ENCODE measurements around the gene SYNE2.
"Not testable (repeated sequence)": the region's sequence is repeated elsewhere in the genome, so short reads cannot be mapped to it uniquely, and the experiment has no call there.

SYNE2 gene, protein sequence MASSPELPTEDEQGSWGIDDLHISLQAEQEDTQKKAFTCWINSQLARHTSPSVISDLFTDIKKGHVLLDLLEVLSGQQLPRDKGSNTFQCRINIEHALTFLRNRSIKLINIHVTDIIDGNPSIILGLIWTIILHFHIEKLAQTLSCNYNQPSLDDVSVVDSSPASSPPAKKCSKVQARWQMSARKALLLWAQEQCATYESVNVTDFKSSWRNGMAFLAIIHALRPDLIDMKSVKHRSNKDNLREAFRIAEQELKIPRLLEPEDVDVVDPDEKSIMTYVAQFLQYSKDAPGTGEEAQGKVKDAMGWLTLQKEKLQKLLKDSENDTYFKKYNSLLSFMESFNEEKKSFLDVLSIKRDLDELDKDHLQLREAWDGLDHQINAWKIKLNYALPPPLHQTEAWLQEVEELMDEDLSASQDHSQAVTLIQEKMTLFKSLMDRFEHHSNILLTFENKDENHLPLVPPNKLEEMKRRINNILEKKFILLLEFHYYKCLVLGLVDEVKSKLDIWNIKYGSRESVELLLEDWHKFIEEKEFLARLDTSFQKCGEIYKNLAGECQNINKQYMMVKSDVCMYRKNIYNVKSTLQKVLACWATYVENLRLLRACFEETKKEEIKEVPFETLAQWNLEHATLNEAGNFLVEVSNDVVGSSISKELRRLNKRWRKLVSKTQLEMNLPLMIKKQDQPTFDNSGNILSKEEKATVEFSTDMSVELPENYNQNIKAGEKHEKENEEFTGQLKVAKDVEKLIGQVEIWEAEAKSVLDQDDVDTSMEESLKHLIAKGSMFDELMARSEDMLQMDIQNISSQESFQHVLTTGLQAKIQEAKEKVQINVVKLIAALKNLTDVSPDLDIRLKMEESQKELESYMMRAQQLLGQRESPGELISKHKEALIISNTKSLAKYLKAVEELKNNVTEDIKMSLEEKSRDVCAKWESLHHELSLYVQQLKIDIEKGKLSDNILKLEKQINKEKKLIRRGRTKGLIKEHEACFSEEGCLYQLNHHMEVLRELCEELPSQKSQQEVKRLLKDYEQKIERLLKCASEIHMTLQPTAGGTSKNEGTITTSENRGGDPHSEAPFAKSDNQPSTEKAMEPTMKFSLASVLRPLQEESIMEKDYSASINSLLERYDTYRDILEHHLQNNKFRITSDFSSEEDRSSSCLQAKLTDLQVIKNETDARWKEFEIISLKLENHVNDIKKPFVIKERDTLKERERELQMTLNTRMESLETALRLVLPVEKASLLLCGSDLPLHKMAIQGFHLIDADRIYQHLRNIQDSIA (N-terminal part only)

DNA sequence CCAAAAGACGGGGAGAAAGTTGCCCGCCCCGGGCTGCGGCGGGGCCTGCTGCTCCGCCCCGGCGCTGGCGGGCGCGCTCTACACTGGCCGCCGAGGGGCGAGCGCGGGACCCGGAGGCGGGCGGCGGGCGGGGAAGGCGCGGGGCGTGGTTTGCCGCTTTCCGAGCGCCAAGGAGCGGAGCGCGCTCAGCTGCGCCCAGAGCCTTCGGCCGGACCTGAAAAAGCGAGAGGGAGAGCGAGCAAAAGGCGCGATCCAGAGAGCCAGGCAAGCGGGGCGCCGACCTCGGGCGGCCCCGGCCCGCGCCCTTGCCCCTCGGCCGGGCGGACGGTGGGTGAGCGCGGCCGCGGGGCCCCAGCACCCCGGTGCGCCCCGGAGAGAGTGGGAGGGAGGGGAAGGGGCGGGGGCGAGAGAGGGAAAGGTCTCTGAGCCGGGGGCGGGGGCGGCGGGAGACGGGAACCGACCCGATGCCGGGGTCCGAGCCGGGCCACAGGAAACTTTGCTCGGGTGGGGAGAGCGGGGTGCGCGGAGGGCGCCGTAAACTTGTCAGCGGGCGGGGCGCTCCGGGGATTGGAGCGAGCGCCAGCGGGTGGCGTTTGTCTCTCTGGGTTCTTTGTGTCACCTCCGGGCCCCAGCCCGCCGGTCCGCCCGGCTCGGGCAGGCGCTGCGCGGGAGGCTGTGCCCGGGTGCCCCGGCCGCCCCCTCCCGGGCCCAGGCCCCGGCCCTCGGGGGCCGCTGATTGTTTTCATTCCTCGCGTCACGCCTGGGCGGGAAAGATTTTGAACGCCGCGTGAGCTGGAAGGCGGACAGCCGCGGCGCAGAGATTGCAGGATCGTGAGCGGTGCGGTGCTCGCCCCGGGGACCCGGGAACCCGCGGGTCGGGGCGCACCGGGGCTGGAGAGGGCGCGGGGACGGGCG is at the start of gene SYNE2:
SYNE2 (plus strand) TSS at position 188 of the 915 bp plus-strand sequence. CDS start 56,145 bp downstream, outside the sequence.
- peak; percentile 64 for DNase-seq (ENCODE audit: low spot score)

DNA sequence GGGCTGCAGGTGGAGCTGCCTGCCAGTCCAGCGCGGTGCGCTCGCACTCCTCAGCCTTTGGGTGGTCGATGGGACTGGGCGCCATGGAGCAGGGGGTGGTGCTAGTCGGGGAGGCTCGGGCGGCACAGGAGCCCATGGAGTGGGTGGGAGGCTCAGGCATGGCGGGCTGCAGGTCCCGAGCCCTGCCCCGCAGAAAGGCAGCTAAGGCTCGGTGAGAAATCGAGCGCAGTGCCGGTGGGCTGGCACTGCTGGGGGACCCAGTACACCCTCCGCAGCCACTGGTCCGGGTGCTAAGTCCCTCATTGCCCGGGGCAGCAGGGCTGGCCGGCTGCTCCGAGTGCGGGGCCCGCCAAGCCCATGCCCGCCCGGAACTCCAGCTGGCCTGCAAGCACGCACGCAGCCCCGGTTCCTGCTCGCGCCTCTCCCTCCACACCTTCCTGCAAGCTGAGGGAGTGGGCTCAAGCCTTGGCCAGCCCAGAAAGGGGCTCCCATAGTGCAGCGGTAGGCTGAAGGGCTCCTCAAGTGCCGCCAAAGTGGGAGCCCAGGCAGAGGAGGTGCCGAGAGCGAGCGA is 49.5 kb upstream of the SYNE2 start:
- DNase-seq (ENCODE audit: low spot score) = not testable (repeated sequence)

DNA sequence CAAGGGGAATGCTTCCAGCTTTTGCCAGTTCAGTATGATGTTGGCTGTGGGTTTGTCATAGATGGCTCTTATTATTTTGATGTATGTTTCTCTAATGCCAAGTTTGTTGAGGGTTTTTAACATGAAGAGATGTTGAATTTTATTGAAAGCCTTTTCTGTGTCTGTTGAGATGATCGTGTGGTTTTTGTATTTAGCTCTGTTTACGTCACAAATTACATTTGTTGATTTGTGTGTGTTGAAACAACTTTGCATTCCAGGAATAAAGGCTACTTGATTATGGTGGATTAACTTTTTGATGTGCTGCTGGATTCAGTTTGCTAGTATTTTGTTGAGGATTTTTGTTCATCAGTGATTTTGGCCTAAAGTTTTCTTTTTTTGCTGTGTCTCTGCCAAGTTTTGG is 46.7 kb upstream of the SYNE2 start:
- not testable (repeated sequence) for DNase-seq (ENCODE audit: low spot score)

DNA sequence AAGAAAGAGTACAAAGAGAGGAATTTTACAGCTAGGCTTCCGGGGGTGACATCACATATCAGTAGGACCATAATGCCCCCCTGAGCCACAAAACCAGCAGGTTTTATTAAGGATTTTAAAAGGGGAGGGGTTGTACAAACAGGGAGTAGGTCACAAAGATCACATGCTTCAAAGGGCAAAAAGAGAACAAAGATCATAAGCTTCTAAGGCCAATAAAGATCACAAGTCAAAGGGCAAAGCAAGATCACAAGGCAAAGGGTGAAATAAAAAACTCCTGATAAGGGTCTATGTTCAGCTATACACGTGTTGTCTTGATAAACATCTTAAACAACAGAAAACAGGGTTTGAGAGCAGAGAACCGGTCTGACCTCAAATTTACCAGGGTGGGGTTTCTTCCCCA is 41.1 kb upstream of the SYNE2 start:
- not testable (repeated sequence) for DNase-seq (ENCODE audit: low spot score)

DNA sequence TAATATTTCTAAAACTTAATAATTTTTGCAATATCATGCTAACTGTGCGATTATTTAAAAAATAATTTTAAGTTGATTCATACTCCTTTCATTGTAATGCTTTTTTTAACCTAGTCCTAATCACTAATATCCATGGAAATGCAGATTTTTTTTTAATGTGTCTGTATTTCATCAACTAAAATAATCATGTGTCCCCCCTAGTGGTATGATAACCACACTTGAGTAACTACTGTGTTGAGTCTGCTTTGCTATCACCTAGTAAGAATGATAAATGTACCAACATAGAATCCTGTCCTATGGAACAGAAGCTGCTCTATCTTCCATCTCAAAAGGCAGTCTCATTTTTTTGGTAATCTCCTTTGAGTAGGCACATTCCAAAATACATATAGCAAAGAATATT is 19.1 kb upstream of the SYNE2 start:
- DNase-seq (ENCODE audit: low spot score) = no peak

DNA sequence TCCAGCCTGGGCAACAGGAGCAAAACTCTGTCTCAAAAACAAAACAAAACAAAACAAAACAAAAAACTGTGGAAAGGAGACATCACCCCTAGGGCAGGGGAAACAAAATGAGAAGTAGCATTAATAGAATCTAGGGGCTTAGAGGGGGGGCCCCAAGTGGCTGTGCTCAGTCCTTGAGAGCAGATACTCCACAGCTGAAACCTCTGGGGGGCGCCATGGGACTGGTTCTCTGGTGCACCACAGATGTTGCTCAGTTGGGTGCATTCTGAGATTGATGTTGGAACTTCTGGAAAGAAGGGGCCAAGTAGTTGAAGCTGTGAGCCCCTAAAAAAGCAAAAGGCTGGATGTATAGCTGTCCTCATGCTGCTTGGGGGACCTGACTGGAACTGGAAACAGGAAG is 11.8 kb upstream of the SYNE2 start:
- DNase-seq (ENCODE audit: low spot score) = no peak

DNA sequence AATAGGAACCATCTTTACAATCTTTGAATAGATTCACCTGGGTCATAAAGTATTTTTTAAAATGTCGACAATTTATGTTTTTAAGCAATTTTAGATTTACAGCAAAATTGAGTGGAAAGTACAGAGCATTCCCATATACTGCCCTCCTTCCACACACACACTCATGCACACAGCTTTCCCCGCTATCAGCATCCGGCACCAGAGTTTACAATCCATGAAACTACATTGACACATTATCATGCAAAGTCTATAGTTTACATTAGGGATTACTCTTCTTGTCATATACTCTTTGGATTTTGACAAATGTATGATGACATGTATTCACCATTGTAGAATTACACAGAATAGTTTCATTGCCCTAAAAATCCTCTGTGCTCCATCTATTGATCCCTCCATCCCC is 9.0 kb upstream of the SYNE2 start:
- no peak for DNase-seq (ENCODE audit: low spot score)

DNA sequence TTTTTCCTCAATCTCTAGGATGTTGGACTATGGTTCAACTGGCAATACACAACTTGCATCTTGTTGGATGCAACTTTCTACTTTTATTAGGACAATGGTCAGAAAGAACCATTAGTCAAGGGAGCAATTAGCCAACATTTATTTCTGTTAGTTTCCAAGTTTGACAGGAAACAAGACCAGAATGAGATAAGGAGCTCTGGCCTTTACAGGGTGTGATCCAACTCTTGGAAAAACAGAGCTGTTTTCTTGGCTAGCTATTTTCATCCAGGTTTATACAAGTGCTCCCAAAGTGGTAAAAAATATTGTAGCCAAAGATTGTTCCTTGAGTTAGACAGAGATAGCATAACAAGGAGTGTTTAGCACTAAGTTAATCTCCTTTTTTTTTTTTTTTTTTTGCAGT is 3.9 kb upstream of the SYNE2 start:
- no peak for DNase-seq (ENCODE audit: low spot score)

DNA sequence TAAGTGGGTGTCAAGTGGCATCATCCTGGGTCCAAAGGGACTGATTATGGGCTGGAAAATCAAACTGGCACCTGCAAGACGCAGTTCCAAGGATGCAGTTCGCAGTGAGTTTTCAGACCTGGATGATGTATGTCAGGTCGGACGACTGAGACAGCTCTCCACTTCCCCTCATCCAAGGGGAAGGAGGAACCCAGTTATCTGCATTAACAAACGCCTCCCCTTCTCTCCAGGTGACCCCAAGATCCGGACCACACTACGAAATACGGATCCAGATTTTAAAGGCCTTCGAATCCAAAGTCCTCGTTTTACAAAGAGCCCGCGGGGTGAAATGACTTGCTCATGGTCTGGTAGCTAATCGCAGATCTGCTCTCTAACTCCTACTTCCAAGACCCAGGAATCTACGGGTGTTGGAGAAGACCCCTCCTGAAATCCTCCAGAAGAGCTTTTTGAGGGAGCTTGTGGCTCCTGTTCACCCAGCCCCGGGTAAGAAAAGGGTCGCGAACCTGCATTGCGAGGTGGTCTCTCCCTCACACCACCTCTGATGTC is 460 bp upstream of the SYNE2 start:
- no peak for DNase-seq (ENCODE audit: low spot score)

DNA sequence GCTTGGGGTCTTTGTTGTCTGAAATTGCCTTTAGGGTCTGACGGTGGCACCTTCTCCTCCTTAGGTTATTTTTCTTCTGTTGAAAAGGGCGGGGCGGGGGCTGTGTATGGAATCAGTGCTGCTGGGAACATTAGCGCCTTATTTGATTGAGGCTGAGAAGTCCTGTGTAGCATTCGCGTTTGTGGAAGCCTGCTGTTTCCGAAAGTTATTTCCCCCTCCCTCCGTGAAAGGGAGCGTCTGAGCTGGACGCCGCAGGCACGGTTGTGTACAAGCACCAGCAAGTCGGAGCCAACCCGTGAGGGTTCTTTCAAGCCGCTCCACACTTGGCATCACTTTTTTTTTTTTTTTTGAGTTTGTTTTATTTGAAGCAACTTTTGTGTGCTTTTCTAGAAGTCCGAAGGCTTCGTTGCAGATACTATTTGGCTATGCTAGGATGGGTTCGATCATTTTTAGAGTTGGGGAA is 1.1 kb downstream of the SYNE2 start:
- DNase-seq (ENCODE audit: low spot score) = peak; percentile 35

DNA sequence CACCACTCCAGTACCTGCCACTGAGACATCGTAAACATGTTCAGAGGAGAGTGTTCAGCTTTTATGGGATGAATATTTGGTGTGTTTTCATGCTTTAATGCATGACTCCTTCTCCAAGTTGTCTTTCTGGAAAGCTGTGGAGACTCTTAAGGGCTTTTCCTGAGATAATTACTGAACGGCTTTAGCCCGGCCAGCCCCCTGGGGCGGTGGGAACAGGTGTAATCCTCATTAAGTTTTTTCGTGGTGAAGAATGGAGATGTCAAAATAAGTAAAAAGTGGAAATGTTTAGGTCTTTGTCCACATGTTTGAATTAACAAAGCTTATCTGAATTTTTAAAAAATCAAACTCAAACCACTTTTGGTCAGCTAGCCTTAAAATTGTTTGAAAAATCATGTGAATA is 1.5 kb downstream of the SYNE2 start:
- DNase-seq (ENCODE audit: low spot score) = no peak

DNA sequence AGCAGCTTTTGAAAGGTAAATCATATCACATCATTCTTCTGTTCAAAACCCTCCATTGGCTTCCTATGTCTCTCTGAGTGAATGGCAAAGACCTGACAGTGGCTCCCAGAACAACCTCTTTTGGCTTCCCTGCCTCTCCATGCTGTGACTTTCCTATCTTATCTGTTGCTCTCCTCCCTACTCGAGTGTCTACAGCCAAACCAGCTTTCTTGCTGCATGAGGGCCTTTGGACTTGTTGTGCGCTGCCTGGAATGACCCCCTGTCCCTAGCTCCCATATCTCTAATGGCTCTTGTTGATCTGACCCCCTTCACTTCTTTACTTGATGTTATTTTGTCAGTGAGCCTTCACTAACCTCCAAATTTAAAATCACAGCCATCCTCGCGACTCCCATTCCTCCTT is 2.5 kb downstream of the SYNE2 start:
- no peak for DNase-seq (ENCODE audit: low spot score)

DNA sequence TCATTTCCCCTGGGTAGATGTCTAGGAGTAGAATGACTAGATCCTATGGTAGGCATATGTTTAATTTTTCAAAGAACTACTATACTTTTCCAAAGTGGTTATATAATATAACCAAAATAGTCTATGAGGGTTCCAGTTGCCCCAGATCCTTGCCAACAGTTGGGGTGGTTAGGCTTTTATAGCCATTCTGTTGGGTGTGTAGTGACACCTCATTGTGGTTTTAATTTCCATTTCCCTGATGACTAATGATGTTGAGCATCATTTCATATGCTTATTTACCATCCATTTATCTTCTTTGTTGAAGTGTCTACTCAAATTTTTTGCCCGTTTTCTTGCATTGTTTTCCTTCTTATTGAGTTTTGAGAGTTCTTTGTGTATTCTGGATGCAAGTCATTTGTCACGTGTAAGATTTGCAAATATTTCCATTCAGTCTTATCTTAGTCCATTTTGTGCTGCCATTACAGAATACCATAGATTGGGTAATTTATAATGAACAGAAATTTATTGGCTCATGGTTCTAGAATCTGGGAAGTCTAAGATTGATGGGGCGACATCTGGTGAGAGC is 4.7 kb downstream of the SYNE2 start:
- no peak for DNase-seq (ENCODE audit: low spot score)

DNA sequence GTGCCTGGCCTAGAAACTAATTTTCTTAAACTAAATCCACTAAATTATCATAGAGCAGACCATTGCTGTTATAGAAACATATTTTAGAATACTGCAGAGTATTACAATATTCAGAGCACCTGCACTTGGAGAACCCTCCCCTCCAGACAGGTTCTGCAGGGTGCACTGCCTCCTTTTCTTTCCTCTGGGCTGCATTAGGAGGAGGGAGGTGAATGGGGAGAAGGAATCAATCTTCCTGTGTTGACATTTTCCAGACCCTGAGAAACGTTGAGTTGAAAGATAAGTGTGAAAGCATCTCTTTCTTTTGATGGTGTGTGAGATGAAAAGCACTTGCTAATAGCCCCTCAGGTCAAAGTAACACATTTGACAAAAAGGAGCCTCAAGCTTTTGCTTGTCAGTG is 7.3 kb downstream of the SYNE2 start:
- DNase-seq (ENCODE audit: low spot score) = no peak

DNA sequence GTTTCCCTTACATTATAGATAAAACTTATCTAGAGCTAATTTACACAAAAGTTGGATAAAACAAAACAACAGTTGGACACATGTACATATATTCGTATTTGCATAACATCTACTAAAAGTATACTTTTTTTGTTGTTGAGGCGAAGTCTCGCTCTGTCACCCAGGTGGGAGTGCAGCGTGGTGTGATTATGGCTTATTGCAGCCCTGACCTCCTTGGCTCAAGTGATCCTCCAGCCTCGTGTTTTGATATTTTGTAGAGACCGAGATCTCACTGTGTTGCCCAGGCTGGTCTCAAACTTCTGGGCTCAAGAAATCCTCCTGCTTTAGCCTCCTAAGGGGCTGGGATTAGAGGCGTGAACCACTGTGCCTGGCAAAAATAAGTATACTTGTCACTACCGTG is 9.4 kb downstream of the SYNE2 start:
- DNase-seq (ENCODE audit: low spot score) = no peak

DNA sequence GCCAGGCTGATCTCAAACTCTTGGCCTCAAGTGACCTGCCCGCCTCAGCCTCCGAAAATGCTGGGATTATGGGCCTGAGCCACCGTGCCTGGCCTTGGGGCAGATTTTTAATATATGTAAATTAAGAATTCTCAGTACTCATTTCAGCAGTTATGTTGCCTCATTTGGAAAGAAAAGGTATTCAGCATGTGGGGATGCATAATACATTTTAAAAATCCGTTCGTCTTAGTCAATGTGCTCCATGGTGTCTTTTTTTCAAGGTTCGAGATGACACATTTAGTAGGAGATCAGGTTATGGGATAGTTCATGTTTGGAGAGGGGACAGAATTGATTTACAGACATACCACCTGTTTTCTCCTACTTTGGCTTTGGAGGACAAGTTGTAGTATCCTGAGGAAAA is 10.2 kb downstream of the SYNE2 start:
- DNase-seq (ENCODE audit: low spot score) = no peak

DNA sequence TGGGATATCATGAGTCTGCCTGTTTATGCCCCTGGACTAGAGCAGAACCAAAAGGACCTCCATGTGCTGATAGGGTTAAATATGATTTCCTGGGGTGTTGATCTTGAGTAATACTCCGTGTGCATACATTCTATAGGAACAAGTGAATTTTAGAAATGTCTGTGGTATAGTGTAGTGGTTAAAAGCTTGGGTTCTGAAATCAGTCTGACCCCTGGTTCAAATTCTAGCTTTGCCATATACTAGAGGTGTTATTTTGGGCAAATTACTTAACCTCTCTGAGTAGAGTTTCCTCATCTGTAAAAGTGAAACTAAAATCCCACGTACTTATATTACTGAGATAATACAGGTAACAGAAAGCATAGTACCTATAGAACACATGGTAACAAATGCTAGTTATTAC is 12.0 kb downstream of the SYNE2 start:
- DNase-seq (ENCODE audit: low spot score) = not testable (repeated sequence)

DNA sequence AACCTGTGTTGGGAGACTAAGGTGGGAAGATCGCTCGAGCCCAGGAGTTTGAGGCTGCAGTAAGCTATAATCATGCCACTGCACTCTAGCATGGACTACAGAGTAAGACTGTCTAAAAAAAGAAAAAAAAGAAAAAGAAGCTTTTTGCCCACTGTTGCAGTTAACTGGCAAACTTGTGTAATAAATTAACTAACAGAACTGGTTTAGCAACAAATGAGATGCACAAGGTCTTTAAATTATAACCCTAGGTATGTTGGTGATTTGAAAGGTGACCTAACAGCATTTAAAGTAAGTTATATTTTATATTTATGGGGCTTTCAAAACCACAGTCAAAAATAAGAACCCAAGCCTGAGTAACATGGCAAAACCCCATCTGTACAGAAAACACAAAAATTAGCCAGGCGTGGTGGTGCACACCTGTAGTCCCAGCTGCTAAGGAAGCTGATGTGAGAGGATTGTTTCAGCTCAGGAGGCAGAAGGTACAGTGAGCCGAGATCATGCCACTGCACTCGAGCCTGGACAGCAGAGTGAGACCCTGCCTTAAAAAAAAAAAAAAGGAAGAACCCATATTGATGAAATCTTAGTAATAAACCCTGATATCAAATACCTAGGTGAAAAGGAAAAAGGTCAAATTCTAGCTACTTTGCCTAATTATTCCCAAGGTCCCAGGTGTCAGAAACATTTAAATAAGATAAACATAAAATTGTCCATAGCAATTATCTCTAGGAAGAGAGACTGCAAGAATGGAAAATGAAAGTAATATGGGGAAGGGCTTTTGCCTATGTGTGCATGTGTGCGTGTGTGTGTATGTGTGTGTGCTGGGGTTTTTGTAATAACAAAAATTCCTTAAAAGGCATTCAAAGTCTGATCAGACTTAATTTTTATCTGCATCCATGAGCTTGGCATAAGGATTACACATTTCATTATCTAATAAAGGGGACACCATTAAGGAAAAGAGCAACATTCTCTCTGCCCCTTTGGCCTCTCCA is 15.4 kb downstream of the SYNE2 start:
- DNase-seq (ENCODE audit: low spot score) = no peak

Measured in kidney capillary endothelial cell (primary cell).